Measurements from ENCODE around the gene PIBF1. TPM values are rescaled to one million over a fixed set of nuclear protein-coding genes. Genes with fewer than 3 reads are reported as not detected.

The PIBF1 gene
- total and polyA plus RNA-seq, 10 of the 15 experiments (the other 5 are each of a cell fraction or from before 2014, with no cell fraction given), result 6.4 to 24.5 (median 11.1) TPM

- TF ChIP-seq RELB (IDR thresholded peaks at IDR 0.05; ENCODE audit: low read depth), result peak; percentile 47; the same call in 1 of the 2 replicates
- peak; percentile 37; the same call in 1 of the 2 replicates for TF ChIP-seq CREM (IDR thresholded peaks at IDR 0.05; ENCODE audit: low read depth)
- TF ChIP-seq ZBED1 (IDR thresholded peaks at IDR 0.05; ENCODE audit: borderline replicate concordance), result peak; percentile 63; the same call in 1 of the 2 replicates
- TF ChIP-seq IRF4 (IDR thresholded peaks at IDR 0.05; ENCODE audit: low read depth, low read length), result no peak
- peak; percentile 94 for TF ChIP-seq NFIC (IDR thresholded peaks at IDR 0.05; ENCODE audit: low read depth, low read length)
Observed at GRCh38 chr13:72864142-72865011, 82.4 kb downstream of the PIBF1 start (continued).

- Histone ChIP-seq H3K79me2 (ENCODE audit: control insufficient read depth, insufficient read depth, low read length) (no peaks in the 10 kb centered on the region; the same call in 1 of the 2 replicates), H2AFZ (ENCODE audit: control insufficient read depth, low read depth, low read length) (no peak overlapping the region), H3K36me3 (ENCODE audit: control insufficient read depth in 2 of 2, insufficient read depth in 2 of 2, low read length in 1 of 2) (no peaks in the 10 kb centered on the region; a peak in 1 of 4 replicates), H3K4me1 (ENCODE audit: control insufficient read depth, insufficient read depth, low read length) (peaks cover 7% of the 10 kb centered on the region; the same call in 1 of the 2 replicates), H4K20me1 (ENCODE audit: control insufficient read depth, insufficient read depth) (no peaks in the 10 kb centered on the region), H3K27ac (ENCODE audit: control insufficient read depth, insufficient read depth) (no peak overlapping the region), H3K4me2 (ENCODE audit: control insufficient read depth, insufficient read depth) (no peak overlapping the region), H3K27me3 (replicated peaks in 1 of 2; ENCODE audit: control insufficient read depth in 2 of 2, insufficient read depth in 2 of 2, low read length in 1 of 2) (no peaks in the 10 kb centered on the region), H3K9me3 (replicated peaks; ENCODE audit: control insufficient read depth, insufficient read depth, low read length) (peaks cover 4% of the 10 kb centered on the region; the same call in 2 of the 3 replicates), H3K9ac (ENCODE audit: control insufficient read depth, insufficient read depth, low read length) (no peak overlapping the region), H3K4me3 (no peak overlapping the region)
- FAIRE-seq, result no peak
- ChIA-PET POLR2A (interaction anchor here (0.6 kb wide), 1 partner anchor 29 kb away, joined by 4 read pairs; no protein-coding TSS in a partner anchor), CTCF (no interaction called here), SMC1A (ENCODE audit: uncharacterized antibody, unreplicated experiment) (no interaction called here), RAD21 (ENCODE audit: unreplicated experiment) (interaction anchor here (0.5 kb wide), 1 partner anchor 127 kb away, joined by 3 read pairs; no protein-coding TSS in a partner anchor)
- no peak for DNase-seq (ENCODE audit: low read depth, low spot score)
- intact Hi-C loops (cut with micrococcal nuclease; ENCODE audit: unreplicated experiment), result no loop called here
- ATAC-seq, result no peak
- in situ Hi-C loops (cut with MboI), result no loop called here
- 95% methylated on average over 1 of the region's 1 CpG for WGBS (ENCODE audit: insufficient coverage, insufficient replicate concordance, low lambda C conversion rate, missing lambda C conversion rate)
- no TSS peak for BruUV-seq (replicated peaks)
- TF ChIP-seq ZNF622 (IDR thresholded peaks at IDR 0.05), result no peak
- TF ChIP-seq PML (IDR thresholded peaks at IDR 0.05; ENCODE audit: low read length), result no peak
- no peak for TF ChIP-seq CREM (IDR thresholded peaks at IDR 0.05; ENCODE audit: low read depth)
- no peak for TF ChIP-seq IRF4 (IDR thresholded peaks at IDR 0.05; ENCODE audit: low read depth, low read length)
- TF ChIP-seq PAX8 (IDR thresholded peaks at IDR 0.05), result no peak
- no peak for TF ChIP-seq RAD21 (IDR thresholded peaks at IDR 0.05; ENCODE audit: insufficient read depth, low read depth, low read length)
- no peak for TF ChIP-seq RB1 (IDR thresholded peaks at IDR 0.05; ENCODE audit: borderline replicate concordance)
- TF ChIP-seq CBFB (IDR thresholded peaks at IDR 0.05; ENCODE audit: low read depth), result no peak
- no peak for TF ChIP-seq ZBTB4 (CRISPR knock-in tag; IDR thresholded peaks at IDR 0.05)
- TF ChIP-seq ZBTB33 (IDR thresholded peaks at IDR 0.05), result no peak
- TF ChIP-seq NRF1 (conservative IDR thresholded peaks at IDR 0.05; ENCODE audit: low read depth, low read length), result no peak
- TF ChIP-seq PAX5 (IDR thresholded peaks at IDR 0.05; ENCODE audit: borderline replicate concordance, low read depth, low read length), result no peak
Observed at GRCh38 chr13:72868229-72868628, 86.3 kb downstream of the PIBF1 start.

Data from GM12878 (cell line).